Activated T-cell treated with anti-CD3 and anti-CD28 coated beads for 48 hours (primary cell): ENCODE measurements around the gene SYNDIG1L.
A peak's percentile ranks its signal among the peaks of the same experiment; 100 is the strongest.
"Not testable (repeated sequence)": the region's sequence is repeated elsewhere in the genome, so short reads cannot be mapped to it uniquely, and the experiment has no call there.

ENCODE experiments used
- DNase-seq: peaks from one replicate; pipeline ENCODE4 v3.0.0-alpha.2; 2020; ENCODE audit warnings: low read depth

Gene SYNDIG1L

GRCh38 chr14:74426202-74426582, at the start of gene SYNDIG1L:
Gene SYNDIG1L (minus strand): TSS chr14:74426210. CDS start chr14:74409744, 16,466 bp downstream.
- no peak for DNase-seq

DNA sequence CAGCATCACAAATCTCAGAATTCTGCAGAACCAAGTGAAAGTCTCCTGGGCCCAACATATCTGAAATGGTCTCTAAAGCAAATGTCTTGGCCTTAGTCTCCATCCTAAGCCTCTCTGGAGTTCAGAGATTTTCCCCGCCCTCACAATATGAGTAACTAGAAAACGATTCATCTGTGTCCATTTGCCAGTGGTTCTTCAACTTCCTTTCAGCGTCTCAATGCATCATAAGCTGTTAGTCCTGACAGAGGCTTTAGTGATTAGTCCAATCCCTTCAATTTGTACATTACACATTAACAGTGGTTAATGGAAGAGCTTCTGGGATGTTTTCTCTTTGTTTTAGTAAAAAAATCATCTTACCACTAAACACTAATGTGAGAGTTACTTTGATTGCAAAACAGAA, 49.7 kb upstream of the SYNDIG1L start:
- DNase-seq = no peak

DNA sequence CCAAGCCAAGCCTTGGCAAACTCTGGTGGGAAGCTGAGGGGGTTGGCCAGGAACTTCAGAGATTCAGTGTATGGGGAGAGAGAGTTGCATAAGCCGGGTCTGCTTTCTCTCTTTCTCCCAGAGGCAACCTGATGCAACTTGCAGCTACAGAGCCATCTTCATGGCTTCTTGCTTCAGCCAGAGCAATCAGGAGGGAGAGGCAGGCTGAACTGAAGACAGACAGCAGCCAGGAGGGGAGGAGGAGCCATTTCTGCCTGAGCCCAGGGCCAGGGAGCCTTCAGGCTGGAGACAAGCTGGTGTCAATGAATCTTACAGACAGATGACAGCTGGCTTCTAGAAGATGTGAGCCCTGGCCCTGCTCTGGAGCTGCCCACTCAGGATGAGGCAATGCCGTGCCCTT, 48.4 kb upstream of the SYNDIG1L start:
- no peak for DNase-seq

DNA sequence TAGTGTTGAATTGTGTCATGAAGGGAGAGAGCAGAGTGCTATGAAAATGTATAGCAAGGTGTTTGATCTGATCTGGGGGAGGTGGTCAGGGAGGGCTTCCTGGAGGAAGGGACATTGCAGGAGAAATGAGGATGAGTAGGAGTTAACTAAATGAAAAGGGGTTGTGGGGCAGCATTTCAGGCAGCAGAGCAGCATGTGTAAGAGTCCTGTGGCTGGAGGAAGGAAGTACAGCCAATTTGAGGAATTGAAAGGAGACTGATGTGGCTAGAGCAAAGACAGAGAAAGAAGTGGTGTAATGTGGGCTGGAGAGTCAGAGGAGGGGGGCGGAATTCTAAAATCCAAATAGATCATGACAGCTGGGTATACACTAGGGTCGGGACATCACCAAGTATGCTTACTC, 46.6 kb upstream of the SYNDIG1L start:
- DNase-seq = no peak

GRCh38 chr14:74469548-74470518, 43.8 kb upstream of the SYNDIG1L start:
- no peak for DNase-seq

DNA sequence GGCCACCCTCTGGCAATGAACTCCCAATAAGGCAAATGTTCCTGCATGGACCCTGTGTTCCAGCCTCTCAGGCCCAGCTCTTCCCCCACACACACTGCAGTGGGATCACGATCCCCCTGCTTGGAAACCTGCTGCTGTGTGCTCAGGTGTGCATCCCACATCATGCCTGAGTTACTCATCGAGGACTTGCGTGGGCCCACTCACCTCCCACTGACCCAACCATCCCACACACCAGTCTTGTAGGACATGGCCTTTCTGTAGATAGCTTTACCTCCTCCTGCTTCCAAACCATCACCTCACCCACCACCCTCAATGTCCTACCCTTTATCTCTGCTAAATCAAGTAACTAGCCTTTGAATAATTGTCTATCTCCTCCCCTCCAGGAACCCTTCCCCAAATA, 42.5 kb upstream of the SYNDIG1L start:
- no peak for DNase-seq

- no peak for DNase-seq
Measured at GRCh38 chr14:74465335-74465734, 39.3 kb upstream of the SYNDIG1L start.

DNA sequence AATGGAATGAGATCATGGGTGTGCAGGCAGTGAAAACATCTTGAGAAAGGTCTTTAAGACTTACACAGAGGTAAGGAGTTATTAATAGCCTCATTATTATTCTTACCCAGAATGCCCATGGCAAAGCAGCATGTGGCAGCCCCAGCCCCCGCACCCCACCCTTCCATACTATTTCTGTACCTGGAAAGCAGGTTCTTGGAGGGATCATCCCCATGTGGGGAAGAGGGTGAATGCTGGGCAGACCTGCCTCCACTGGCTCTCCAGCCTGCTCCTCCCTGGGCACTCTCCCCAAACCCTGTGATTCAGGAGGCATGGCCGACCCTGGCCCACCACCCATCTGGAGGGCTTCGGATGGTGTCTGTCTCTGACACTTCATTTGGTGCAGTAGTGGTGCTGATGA, 38.8 kb upstream of the SYNDIG1L start:
- DNase-seq = no peak

- no peak for DNase-seq
Measured at GRCh38 chr14:74463697-74464096, 37.7 kb upstream of the SYNDIG1L start.

DNA sequence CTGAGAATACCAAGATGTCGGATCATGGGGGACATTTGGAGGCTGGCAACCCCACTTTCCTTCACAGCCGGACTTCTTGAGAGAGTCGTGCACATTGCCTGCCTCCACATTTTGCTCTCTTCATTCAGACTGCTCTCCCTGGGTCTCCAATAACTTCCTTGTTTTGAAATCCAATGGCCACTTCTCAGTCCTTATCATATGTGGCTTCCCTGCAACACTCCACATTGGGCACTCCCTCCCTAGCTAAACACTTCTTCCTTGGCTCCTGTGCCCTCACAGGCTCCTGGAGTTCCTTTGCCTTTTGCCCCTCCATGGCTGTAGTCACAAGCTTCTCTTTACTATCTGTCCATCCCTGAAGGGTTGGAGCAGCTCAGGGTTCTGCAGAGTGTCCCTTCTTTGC, 37.0 kb upstream of the SYNDIG1L start:
- no peak for DNase-seq

DNA sequence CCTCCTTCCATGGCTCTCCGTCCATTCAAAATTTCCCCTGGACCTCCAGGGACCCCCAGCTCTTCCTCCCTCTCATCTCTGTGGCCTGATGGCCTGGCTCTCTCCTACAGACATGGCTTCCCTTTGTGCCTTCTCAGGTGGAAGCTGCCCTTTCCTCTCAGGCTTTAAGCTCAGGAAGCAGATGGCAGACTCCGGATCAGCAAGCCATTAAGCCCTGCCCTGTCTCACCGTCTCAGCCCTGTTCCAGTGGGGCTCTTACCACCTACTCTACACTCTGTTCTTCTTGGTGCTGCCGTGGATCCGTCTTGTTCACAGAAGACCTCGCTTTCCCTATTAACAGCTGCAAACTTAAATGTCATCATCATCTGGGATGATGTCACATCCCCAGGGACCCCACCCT, 34.0 kb upstream of the SYNDIG1L start:
- DNase-seq = no peak

DNA sequence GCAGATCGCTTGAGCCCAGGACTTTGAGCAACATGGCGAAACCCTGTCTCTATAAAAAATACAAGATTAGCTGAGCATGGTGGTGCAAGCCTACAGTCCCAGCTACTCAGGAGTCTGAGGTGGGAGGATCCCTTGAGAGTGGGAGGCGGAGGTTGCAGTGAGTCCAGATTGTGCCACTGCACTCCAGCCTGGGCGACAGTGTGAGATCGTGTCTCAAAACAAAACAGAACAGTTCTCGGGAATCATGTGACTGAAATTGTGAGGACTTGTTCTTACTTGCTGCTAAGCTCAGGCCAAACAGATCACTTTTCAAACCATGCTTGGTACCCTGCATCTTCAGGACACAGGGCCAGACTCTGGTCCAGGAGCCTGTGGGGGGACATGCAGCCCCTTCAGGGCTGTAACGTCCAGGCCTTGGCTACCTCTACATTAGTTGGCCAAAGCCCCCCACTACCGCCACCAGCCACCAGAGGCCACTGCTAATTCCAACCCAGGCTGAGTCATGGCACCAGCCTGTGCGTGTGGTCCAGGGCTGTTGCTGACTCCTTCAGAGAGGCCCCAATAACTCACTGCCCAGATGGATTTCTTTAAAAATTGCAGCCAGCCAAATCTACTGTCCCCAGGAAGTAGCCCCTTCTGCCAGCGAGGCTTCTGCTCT, 33.4 kb upstream of the SYNDIG1L start:
- peak; percentile 23 for DNase-seq

- no peak for DNase-seq
Measured at GRCh38 chr14:74457565-74457895, 31.5 kb upstream of the SYNDIG1L start.

DNA sequence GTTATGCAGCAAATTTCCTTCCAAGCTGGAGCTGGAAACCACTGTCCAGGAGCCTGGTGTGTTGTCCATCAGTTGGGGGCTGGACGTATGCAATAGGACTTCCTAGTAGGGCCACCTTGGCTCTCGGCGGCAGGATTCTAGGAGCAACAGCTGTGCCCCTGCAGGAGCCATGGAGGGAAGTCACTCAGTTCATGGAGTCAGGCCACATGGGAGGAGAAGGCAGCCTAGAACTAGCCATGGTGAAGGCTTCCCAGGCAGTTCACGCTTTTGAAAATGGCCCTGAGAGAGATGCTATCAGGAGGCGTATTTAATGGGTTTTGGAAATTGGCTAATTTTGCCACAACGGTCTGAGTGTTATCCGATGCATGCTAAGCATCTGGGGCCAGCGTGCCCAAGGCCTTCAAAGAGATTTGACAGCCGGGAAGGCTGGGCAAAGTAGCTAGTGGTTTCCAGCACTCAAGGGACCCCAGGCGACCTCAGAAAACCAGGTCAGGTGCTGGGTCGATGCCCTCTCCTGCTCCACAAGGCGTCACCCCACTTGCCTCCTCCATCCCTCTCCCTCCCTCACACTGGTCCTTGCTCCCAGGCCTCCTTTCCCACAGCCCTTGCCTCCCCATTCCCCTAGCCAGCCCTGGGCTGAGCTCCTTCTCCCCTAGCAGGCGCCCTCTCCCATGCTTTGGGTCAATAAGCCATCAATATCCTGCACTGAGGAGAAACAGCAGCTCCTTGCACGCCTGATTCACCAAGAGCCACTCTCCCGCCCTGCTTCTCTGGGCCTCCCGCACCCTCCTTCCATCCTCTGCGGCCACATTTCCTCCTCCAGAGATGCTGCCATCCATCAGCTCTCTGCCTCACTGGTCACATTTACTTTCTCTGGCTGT, 30.9 kb upstream of the SYNDIG1L start:
- no peak for DNase-seq

DNA sequence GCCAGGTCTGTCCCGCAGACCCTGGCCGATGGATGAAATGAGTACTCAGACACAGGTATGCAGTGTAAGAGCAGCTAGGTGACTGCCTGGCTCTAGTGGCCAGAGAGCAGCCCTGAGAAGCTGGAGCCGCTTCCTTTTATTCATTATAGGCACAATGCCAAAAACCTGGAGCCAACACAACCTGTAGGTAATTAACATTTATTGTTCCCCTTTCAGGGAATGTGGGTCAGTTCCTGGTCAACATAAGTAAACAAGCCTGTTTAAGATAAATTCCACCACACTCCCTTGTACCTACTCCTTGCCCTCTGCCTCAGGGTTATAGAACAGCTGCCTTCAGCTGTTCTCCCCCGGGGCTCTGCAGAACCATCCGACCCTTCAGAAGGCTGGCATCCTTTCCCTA, 28.4 kb upstream of the SYNDIG1L start:
- not testable (repeated sequence) for DNase-seq

- no peak for DNase-seq
Measured at GRCh38 chr14:74444866-74445265, 18.9 kb upstream of the SYNDIG1L start.

GRCh38 chr14:74442757-74443156, 16.7 kb upstream of the SYNDIG1L start:
- DNase-seq = no peak

GRCh38 chr14:74441113-74441512, 15.1 kb upstream of the SYNDIG1L start:
- DNase-seq = no peak

- DNase-seq = no peak
Measured at GRCh38 chr14:74438351-74438915, 12.4 kb upstream of the SYNDIG1L start.

GRCh38 chr14:74437496-74438053, 11.6 kb upstream of the SYNDIG1L start:
- no peak for DNase-seq

DNA sequence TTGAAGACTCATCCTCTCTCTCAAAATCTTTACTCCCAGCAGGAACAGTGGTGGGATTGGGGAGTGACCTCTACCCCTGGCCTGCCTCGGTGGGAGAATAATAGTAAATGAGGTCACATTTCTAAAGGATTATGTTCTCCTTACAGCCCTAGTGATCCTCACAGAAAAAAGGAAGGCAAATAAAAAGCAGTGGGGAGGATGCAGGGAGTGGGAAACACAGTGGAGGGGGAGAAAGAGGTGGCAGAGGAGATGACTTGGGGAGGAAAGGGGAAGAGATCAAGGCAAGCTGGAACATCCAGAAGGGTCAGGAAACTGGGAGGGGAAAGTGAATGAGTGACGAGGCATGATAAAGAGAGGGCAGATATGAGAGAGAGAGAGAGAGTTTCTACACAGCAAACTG, 8.3 kb upstream of the SYNDIG1L start:
- no peak for DNase-seq

GRCh38 chr14:74429991-74430390, 4.0 kb upstream of the SYNDIG1L start:
- no peak for DNase-seq
